SK-N-SH treated with all-trans-retinoic acid at 6 μM for 48 hours (cell line): ENCODE results near the gene TRRAP.

ENCODE experiments used
- ARNTL ChIP-seq: fragments of 450-650 bp; formaldehyde crosslinking; IDR thresholded peaks from 2 replicates; pipeline ENCODE4 v1.5.0; 2020; ENCODE audit warnings: low read depth, mild to moderate bottlenecking, moderate library complexity, borderline replicate concordance
- CSDC2 ChIP-seq: fragments of 250-450 bp; sonication (Bioruptor Pico); IDR thresholded peaks from 2 replicates; pipeline ENCODE4 v1.5.0; 2020; ENCODE audit warnings: mild to moderate bottlenecking, moderate library complexity
- CSRNP3 ChIP-seq: fragments of 250-450 bp; sonication (Bioruptor Pico); IDR thresholded peaks from 2 replicates; pipeline ENCODE4 v1.5.1; 2021; ENCODE audit warnings: mild to moderate bottlenecking, moderate library complexity
- GLIS3 ChIP-seq: fragments of 250-450 bp; sonication (Bioruptor Pico); IDR thresholded peaks from 2 replicates; pipeline ENCODE4 v1.5.0; 2020; ENCODE audit warnings: mild to moderate bottlenecking, moderate library complexity
- PATZ1 ChIP-seq: fragments of 250-450 bp; sonication (Bioruptor Pico); IDR thresholded peaks from 2 replicates; pipeline ENCODE4 v1.8.0; 2020; ENCODE audit warnings: mild to moderate bottlenecking, moderate library complexity, borderline replicate concordance
- RARB ChIP-seq: fragments of 250-450 bp; sonication (Bioruptor Pico); IDR thresholded peaks from 2 replicates; pipeline ENCODE4 v1.8.0; 2021; ENCODE audit warnings: mild to moderate bottlenecking, moderate library complexity
- TCF4 ChIP-seq: fragments of 250-450 bp; sonication (Bioruptor Pico); IDR thresholded peaks from 2 replicates; pipeline ENCODE4 v1.8.0; 2021; ENCODE audit warnings: mild to moderate bottlenecking, moderate library complexity, borderline replicate concordance
- TOX ChIP-seq: fragments of 250-450 bp; sonication (Bioruptor Pico); IDR thresholded peaks from 2 replicates; pipeline ENCODE4 v1.8.0; 2021; ENCODE audit warnings: mild to moderate bottlenecking, moderate library complexity, borderline replicate concordance
- ZFP30 ChIP-seq: fragments of 450-650 bp; formaldehyde crosslinking; IDR thresholded peaks from 2 replicates; pipeline ENCODE4 v1.5.0; 2022; ENCODE audit warnings: mild to moderate bottlenecking, moderate library complexity
- ZNF565 ChIP-seq: fragments of 450-650 bp; formaldehyde crosslinking; conservative IDR thresholded peaks from 2 replicates; pipeline ENCODE4 v1.5.0; 2020; ENCODE audit warnings: low read depth, mild to moderate bottlenecking, moderate library complexity
- ZNF70 ChIP-seq: fragments of 450-650 bp; formaldehyde crosslinking; IDR thresholded peaks from 2 replicates; pipeline ENCODE4 v1.5.0; 2020; ENCODE audit warnings: mild to moderate bottlenecking, moderate library complexity

GRCh38 chr7:99020413-99020715 lies 142.0 kb downstream of the TRRAP start:
- TF ChIP-seq CSRNP3, result no peak
- no peak for TF ChIP-seq ZNF565 (CRISPR knock-in tag)
- TF ChIP-seq PATZ1 (CRISPR knock-in tag), result no peak
- TF ChIP-seq RARB (CRISPR knock-in tag), result no peak
- TF ChIP-seq CSDC2 (CRISPR knock-in tag), result no peak
- TF ChIP-seq TCF4 (CRISPR knock-in tag), result no peak
- TF ChIP-seq ARNTL (CRISPR knock-in tag), result no peak
- TF ChIP-seq GLIS3 (CRISPR knock-in tag), result no peak
- TF ChIP-seq TOX (CRISPR knock-in tag), result no peak
- TF ChIP-seq ZNF70 (CRISPR knock-in tag), result no peak
- no peak for TF ChIP-seq ZFP30
